ENCODE data around the gene ZMIZ2.
"Not testable (repeated sequence)": the region's sequence is repeated elsewhere in the genome, so short reads cannot be mapped to it uniquely, and the experiment has no call there.

Gene ZMIZ2

GRCh38 chr7:44769776-44770294 lies 21.2 kb downstream of the ZMIZ2 start:
- DNase-seq (ENCODE audit: low spot score): no peak

- DNase-seq (ENCODE audit: low spot score): no peak
Observed at GRCh38 chr7:44771358-44771757, 22.7 kb downstream of the ZMIZ2 start.

- no peak for DNase-seq (ENCODE audit: low spot score)
Observed at GRCh38 chr7:44772440-44772839, 23.8 kb downstream of the ZMIZ2 start.

GRCh38 chr7:44772867-44773266 lies 24.2 kb downstream of the ZMIZ2 start:
- no peak for DNase-seq (ENCODE audit: low spot score)

- DNase-seq (ENCODE audit: low spot score): not testable (repeated sequence)
Observed at GRCh38 chr7:44774486-44774885, 25.8 kb downstream of the ZMIZ2 start.

- peak; percentile 13 for DNase-seq (ENCODE audit: low spot score)
Observed at GRCh38 chr7:44775383-44776107, 26.9 kb downstream of the ZMIZ2 start.

GRCh38 chr7:44776211-44776610 lies 27.6 kb downstream of the ZMIZ2 start:
- no peak for DNase-seq (ENCODE audit: low spot score)

GRCh38 chr7:44782460-44782859 lies 33.8 kb downstream of the ZMIZ2 start:
- DNase-seq (ENCODE audit: low spot score): no peak

- no peak for DNase-seq (ENCODE audit: low spot score)
Observed at GRCh38 chr7:44783407-44783806, 34.8 kb downstream of the ZMIZ2 start.

GRCh38 chr7:44784364-44784763 lies 35.7 kb downstream of the ZMIZ2 start:
- DNase-seq (ENCODE audit: low spot score): no peak

- DNase-seq (ENCODE audit: low spot score): not testable (repeated sequence)
Observed at GRCh38 chr7:44785218-44785617, 36.6 kb downstream of the ZMIZ2 start.

- DNase-seq (ENCODE audit: low spot score): no peak
Observed at GRCh38 chr7:44787041-44787440, 38.4 kb downstream of the ZMIZ2 start.

GRCh38 chr7:44787762-44788161 lies 39.1 kb downstream of the ZMIZ2 start:
- no peak for DNase-seq (ENCODE audit: low spot score)

- DNase-seq (ENCODE audit: low spot score): no peak
Observed at GRCh38 chr7:44789990-44790389, 41.3 kb downstream of the ZMIZ2 start.

- DNase-seq (ENCODE audit: low spot score): no peak
Observed at GRCh38 chr7:44791278-44792219, 42.9 kb downstream of the ZMIZ2 start.

- DNase-seq (ENCODE audit: low spot score): no peak
Observed at GRCh38 chr7:44793919-44794318, 45.3 kb downstream of the ZMIZ2 start.

GRCh38 chr7:44794331-44794730 lies 45.7 kb downstream of the ZMIZ2 start:
- no peak for DNase-seq (ENCODE audit: low spot score)

- no peak for DNase-seq (ENCODE audit: low spot score)
Observed at GRCh38 chr7:44796034-44796503, 47.4 kb downstream of the ZMIZ2 start.

- peak; percentile 100 for DNase-seq (ENCODE audit: low spot score)
Observed at GRCh38 chr7:44796504-44797328, 48.1 kb downstream of the ZMIZ2 start, which contains the start of gene PPIA. TSS of gene PPIA (plus strand) at chr7:44796681. CDS start at chr7:44796725, 44 bp downstream.

GRCh38 chr7:44797329-44798258 lies 48.9 kb downstream of the ZMIZ2 start:
- peak; percentile 79 for DNase-seq (ENCODE audit: low spot score)

Measured in D341Med (cell line).